ENCODE measurements around the gene NDOR1. TPM values are rescaled to one million over a fixed set of nuclear protein-coding genes. Genes with fewer than 3 reads are reported as not detected.

The NDOR1 gene
- total RNA-seq, 5 donors from 2014 or later (not counting 1 experiment from before 2014, with no cell fraction given), result 27.6 to 46.7 (median 45.4) TPM

DNA sequence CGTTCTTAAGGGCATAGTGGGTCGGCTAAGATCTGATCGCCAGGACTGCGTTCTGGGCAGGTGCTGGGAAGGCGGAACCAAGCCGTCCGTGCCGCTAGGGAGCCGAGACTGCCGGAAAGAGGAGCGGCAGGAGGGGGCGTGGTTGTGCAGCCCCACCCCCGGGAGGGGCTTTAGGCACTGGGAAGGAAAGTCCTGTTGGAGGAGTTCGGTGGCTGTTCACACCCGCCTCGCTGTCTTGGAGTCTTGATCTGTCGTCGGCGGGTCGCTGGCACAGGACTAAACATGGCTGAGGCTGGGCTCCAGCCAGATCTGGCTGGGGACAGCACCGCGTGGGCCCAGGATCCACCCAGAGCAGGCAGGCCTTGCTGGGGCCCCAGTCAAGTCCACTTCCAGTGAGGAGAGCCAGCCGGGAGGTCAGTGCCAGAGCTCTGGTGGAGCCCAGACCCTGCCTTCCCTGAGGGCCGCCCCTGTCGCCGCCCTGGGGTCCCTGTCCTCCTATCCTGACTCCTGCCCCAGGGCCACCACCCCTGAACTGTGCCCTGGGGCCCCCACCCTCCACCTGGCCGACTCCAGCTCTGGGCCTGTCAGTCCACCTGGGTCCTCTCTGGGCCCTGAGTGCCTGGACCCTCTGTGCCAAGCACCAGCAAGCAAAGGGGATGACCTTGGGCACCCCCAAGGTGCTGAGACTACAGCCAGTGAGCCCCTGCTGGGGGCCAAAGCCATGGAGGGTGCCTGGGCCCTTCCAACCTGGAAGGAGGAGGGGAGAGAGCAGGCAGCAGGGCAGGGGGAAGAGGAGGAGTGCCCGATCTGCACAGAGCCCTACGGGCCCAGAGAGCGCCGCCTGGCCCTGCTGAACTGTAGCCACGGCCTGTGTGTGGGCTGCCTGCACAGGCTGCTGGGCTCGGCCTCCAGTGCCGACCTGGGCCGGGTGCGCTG lies 12.0 kb downstream of the NDOR1 start:
- ATAC-seq (replicated peaks in 1 of 4) (no peak), DNase-seq (no peak)
- no peak overlapping the region for H3K27ac Mint-ChIP-seq
- CTCF ChIA-PET, result no interaction called here
- Histone ChIP-seq H3K27ac (ENCODE audit: low read length) (no peak overlapping the region), H3K4me3 (ENCODE audit: control insufficient read depth in 1 of 2, extremely low read depth in 1 of 2, low read length in 1 of 2) (no peak overlapping the region), H3K36me3 (ENCODE audit: control insufficient read depth in 2 of 2, extremely low read depth in 1 of 2, insufficient read depth in 1 of 2, low read length in 1 of 2) (peaks cover 0 to 2% of the 10 kb centered on the region in 2 donors), H3K27me3 (replicated peaks in 1 of 2; ENCODE audit: control insufficient read depth in 2 of 2, extremely low read depth in 1 of 2, insufficient read depth in 2 of 2, low read length in 1 of 2) (peaks cover 0 to 11% of the 10 kb centered on the region in 2 experiments), H3K4me1 (ENCODE audit: control insufficient read depth in 1 of 2, extremely low read depth in 1 of 2, insufficient read depth in 2 of 2, low read length in 2 of 2) (peaks cover 0 to 8% of the 10 kb centered on the region in 2 experiments), H3K9me3 (no peaks in the 10 kb centered on the region)
- no peaks in the 10 kb centered on the region for H3K9me3 Mint-ChIP-seq
- H3K36me3 Mint-ChIP-seq, result no peaks in the 10 kb centered on the region
- POLR2A ChIA-PET, result no interaction called here
- 86% methylated on average over 32 of the region's 36 CpGs for WGBS (ENCODE audit: insufficient coverage)
- peak overlapping the region in 1 of 3 donors; percentile 9 for H3K4me3 Mint-ChIP-seq
- H3K4me1 Mint-ChIP-seq, result no peaks in the 10 kb centered on the region
- H3K27me3 Mint-ChIP-seq, result no peaks in the 10 kb centered on the region

DNA sequence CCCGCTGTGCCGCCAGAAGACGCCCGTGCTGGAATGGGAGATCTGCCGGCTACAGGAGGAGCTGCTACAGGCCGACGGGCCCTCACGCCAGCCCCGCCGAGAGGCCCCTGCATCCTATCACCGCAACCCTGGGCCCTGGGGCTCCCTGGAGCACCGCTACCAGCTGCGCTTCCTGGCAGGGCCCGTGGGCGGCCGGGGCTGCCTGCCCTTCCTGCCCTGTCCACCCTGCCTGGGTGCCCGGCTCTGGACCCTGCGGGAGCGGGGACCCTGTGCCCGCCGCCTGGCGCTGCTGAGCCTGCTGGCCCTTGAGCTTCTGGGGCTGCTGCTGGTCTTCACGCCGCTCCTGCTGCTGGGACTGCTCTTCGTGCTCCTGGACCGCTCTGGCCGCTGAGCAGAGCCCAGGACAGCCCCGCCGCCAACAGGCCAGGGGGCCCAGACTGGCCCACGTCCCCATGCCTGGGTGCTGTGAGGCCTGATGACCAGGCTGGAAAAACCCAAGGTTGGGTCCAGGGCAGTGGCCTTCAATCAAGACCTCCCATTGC lies 12.8 kb downstream of the NDOR1 start:
- no peak overlapping the region for H3K4me3 Mint-ChIP-seq
- no peaks in the 10 kb centered on the region for H3K27me3 Mint-ChIP-seq
- Histone ChIP-seq H3K9me3 (no peaks in the 10 kb centered on the region), H3K27ac (ENCODE audit: low read length) (no peak overlapping the region), H3K36me3 (ENCODE audit: control insufficient read depth in 2 of 2, extremely low read depth in 1 of 2, insufficient read depth in 1 of 2, low read length in 1 of 2) (peaks cover 0 to 2% of the 10 kb centered on the region in 2 donors), H3K27me3 (replicated peaks in 1 of 2; ENCODE audit: control insufficient read depth in 2 of 2, extremely low read depth in 1 of 2, insufficient read depth in 2 of 2, low read length in 1 of 2) (peaks cover 0 to 11% of the 10 kb centered on the region in 2 experiments), H3K4me3 (ENCODE audit: control insufficient read depth in 1 of 2, extremely low read depth in 1 of 2, low read length in 1 of 2) (no peak overlapping the region), H3K4me1 (ENCODE audit: control insufficient read depth in 1 of 2, extremely low read depth in 1 of 2, insufficient read depth in 2 of 2, low read length in 2 of 2) (peaks cover 2 to 15% of the 10 kb centered on the region in 2 experiments)
- ChIA-PET CTCF (no interaction called here), POLR2A (no interaction called here)
- H3K4me1 Mint-ChIP-seq, result peaks cover 0 to 3% (median 3%) of the 10 kb centered on the region in 3 donors
- DNase-seq, result no peak
- no peak for ATAC-seq (replicated peaks in 1 of 4)
- H3K36me3 Mint-ChIP-seq, result no peaks in the 10 kb centered on the region
- H3K9me3 Mint-ChIP-seq, result no peaks in the 10 kb centered on the region
- no peak overlapping the region for H3K27ac Mint-ChIP-seq
- 93% methylated on average over 28 of the region's 30 CpGs for WGBS (ENCODE audit: insufficient coverage)

DNA sequence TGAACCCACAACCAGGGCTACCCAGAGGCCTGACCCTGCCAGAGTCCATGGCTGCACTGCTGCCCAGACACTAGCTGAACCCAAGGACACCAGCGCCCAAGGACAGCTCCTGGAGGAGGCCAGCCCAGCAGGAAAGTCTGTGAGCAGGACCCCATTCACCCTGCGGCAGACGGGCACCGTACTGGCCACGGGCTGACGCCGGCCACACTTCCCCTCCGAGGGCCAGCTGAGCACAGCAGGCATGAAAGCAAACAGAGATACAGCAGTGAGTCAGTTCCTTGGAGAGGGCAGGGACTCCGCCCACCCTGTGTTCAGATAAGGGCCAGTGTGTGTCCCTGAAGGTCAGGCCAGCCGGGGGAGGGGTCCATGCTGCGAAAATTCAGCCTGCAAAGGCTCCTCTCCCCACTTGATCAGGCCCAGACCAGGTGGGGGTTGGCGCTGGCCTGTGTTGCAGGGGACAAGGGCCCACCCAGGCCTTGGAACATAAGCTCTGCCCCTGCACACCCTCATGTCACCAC lies 13.3 kb downstream of the NDOR1 start:
- Mint-ChIP-seq H3K27ac (no peak overlapping the region), H3K36me3 (no peaks in the 10 kb centered on the region), H3K9me3 (no peaks in the 10 kb centered on the region), H3K4me1 (peaks cover 0 to 3% (median 3%) of the 10 kb centered on the region in 3 donors), H3K4me3 (no peak overlapping the region), H3K27me3 (no peaks in the 10 kb centered on the region)
- H3K9me3 ChIP-seq, result no peaks in the 10 kb centered on the region
- H3K4me1 ChIP-seq (ENCODE audit: control insufficient read depth in 1 of 2, extremely low read depth in 1 of 2, insufficient read depth in 2 of 2, low read length in 2 of 2), result peaks cover 2 to 20% of the 10 kb centered on the region in 2 experiments
- ChIA-PET POLR2A (interaction anchor here in 1 of 2 donors (0.6 kb wide), 1 partner anchor 18 kb away, joined by 5 read pairs; the partner anchor contains the start of gene TPRN), CTCF (interaction anchor here (0.7 kb wide), 2 partner anchors 128 to 353 kb away, joined by 5 to 14 read pairs; partner anchors contain the start of gene EDF1 (in 1 of the 2))
- ATAC-seq (replicated peaks in 1 of 4) (no peak), DNase-seq (no peak)
- peaks cover 0 to 11% of the 10 kb centered on the region in 2 experiments for H3K27me3 ChIP-seq (replicated peaks in 1 of 2; ENCODE audit: control insufficient read depth in 2 of 2, extremely low read depth in 1 of 2, insufficient read depth in 2 of 2, low read length in 1 of 2)
- H3K4me3 ChIP-seq (ENCODE audit: control insufficient read depth in 1 of 2, extremely low read depth in 1 of 2, low read length in 1 of 2), result no peak overlapping the region
- H3K36me3 ChIP-seq (ENCODE audit: control insufficient read depth in 2 of 2, extremely low read depth in 1 of 2, insufficient read depth in 1 of 2, low read length in 1 of 2), result peaks cover 0 to 2% of the 10 kb centered on the region in 2 donors
- 95% methylated on average over 10 of the region's 12 CpGs for WGBS (ENCODE audit: insufficient coverage)
- H3K27ac ChIP-seq (ENCODE audit: low read length), result no peak overlapping the region

DNA sequence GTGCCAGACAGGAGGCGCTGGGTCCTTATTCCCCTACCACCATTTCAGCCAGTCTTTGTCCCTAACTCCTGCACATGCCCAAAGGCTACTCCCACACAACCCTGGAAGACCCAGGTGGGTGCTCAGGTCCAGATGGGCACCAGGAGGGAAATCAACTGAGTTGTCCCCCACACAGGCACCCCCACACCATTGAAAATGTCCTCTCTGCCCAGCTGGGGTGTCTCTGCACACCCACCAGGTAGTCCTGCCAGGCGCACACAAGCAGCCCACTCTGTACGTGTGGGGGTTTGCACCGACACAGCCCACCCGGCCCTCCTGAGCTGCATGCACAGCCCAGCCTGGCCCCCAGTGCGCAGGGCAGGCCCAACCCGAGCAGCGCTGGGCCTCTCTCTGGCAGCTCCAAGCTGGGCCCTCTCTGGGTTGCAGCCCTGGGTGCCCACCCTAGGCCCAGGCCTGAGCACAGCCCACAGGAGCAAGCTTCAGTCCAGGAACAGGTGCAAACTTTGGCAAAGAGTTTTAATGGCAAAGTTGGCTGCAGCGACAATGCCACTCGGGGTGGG lies 14.3 kb downstream of the NDOR1 start:
- 91% methylated on average over 10 of the region's 10 CpGs for WGBS (ENCODE audit: insufficient coverage)

DNA sequence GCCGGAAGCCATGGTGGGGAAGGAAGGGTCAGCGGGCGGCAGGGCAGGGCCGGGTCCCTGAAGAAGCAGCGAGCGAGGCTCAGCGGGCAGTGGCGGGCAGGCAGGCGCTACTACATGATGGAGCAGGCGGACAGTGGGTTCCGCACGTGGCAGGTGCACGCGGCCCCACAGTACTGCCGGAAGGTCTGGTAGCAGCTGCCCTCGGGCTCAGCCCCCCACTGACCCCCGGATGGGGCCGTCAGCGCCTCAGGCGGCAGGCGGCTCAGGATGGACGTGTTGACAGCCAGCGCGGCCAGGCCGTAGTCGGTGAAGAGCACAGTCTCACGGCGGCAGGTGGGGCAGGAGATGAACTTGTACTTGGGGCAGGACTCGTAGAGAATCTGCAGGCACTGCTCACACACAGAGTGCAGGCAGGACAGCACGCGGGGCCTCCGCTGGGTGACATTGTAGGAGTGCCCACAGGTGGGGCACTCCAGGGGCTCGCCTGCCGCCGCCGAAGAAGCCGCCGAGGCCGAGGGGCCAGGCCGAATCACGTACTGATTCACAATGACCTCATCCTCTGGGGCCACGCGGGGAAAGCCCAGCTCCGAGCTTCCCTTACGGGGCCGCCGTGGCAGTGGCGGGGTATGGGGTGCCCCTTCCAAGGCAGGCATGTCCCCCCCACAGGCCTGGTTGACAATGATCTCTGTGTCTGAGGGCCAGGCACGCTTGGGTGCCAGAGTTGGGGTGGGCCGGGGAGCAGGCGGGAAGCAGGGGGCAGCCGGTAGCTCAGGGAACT lies 15.0 kb downstream of the NDOR1 start:
- H3K27me3 ChIP-seq (replicated peaks in 1 of 2; ENCODE audit: control insufficient read depth in 2 of 2, extremely low read depth in 1 of 2, insufficient read depth in 2 of 2, low read length in 1 of 2), result peaks cover 0 to 11% of the 10 kb centered on the region in 2 experiments
- no peak overlapping the region for H3K4me3 ChIP-seq (ENCODE audit: control insufficient read depth in 1 of 2, extremely low read depth in 1 of 2, low read length in 1 of 2)
- peak overlapping the region in 2 of 3 donors; percentile 55 for H3K4me3 Mint-ChIP-seq
- H3K27ac Mint-ChIP-seq, result no peak overlapping the region
- no peak overlapping the region for H3K27ac ChIP-seq (ENCODE audit: low read length)
- H3K36me3 ChIP-seq (ENCODE audit: control insufficient read depth in 2 of 2, extremely low read depth in 1 of 2, insufficient read depth in 1 of 2, low read length in 1 of 2), result no peaks in the 10 kb centered on the region
- no peaks in the 10 kb centered on the region for H3K27me3 Mint-ChIP-seq
- no peaks in the 10 kb centered on the region for H3K9me3 ChIP-seq
- POLR2A ChIA-PET, result no interaction called here
- CTCF ChIA-PET, result no interaction called here
- peaks cover 2 to 29% of the 10 kb centered on the region in 2 experiments for H3K4me1 ChIP-seq (ENCODE audit: control insufficient read depth in 1 of 2, extremely low read depth in 1 of 2, insufficient read depth in 2 of 2, low read length in 2 of 2)
- ATAC-seq (replicated peaks in 1 of 4), result no peak
- WGBS (ENCODE audit: insufficient coverage), result 85% methylated on average over 40 of the region's 52 CpGs
- H3K9me3 Mint-ChIP-seq, result no peaks in the 10 kb centered on the region
- peaks cover 0 to 5% (median 4%) of the 10 kb centered on the region in 3 donors for H3K4me1 Mint-ChIP-seq
- DNase-seq, result no peak
- no peaks in the 10 kb centered on the region for H3K36me3 Mint-ChIP-seq

More for the DNA sequence above, 14.3 kb downstream of the NDOR1 start:
- ChIA-PET CTCF (no interaction called here), POLR2A (no interaction called here)
- ATAC-seq (replicated peaks in 1 of 4) (no peak), DNase-seq (no peak)
- H3K4me1 Mint-ChIP-seq, result peaks cover 0 to 5% (median 4%) of the 10 kb centered on the region in 3 donors
- H3K9me3 ChIP-seq, result no peaks in the 10 kb centered on the region
- H3K27ac ChIP-seq (ENCODE audit: low read length), result no peak overlapping the region
- H3K36me3 ChIP-seq (ENCODE audit: control insufficient read depth in 2 of 2, extremely low read depth in 1 of 2, insufficient read depth in 1 of 2, low read length in 1 of 2), result peaks cover 0 to 2% of the 10 kb centered on the region in 2 donors
- H3K4me3 ChIP-seq (ENCODE audit: control insufficient read depth in 1 of 2, extremely low read depth in 1 of 2, low read length in 1 of 2), result no peak overlapping the region
- H3K27ac Mint-ChIP-seq, result no peak overlapping the region
- H3K9me3 Mint-ChIP-seq, result no peaks in the 10 kb centered on the region
- H3K4me3 Mint-ChIP-seq, result peak overlapping the region in 2 of 3 donors; percentile 21 to 55
- no peaks in the 10 kb centered on the region for H3K27me3 Mint-ChIP-seq
- H3K4me1 ChIP-seq (ENCODE audit: control insufficient read depth in 1 of 2, extremely low read depth in 1 of 2, insufficient read depth in 2 of 2, low read length in 2 of 2), result peaks cover 2 to 28% of the 10 kb centered on the region in 2 experiments
- no peaks in the 10 kb centered on the region for H3K36me3 Mint-ChIP-seq
- H3K27me3 ChIP-seq (replicated peaks in 1 of 2; ENCODE audit: control insufficient read depth in 2 of 2, extremely low read depth in 1 of 2, insufficient read depth in 2 of 2, low read length in 1 of 2), result peaks cover 0 to 11% of the 10 kb centered on the region in 2 experiments
